ENCODE measurements around the gene ADAM15.

ADAM15 gene, protein sequence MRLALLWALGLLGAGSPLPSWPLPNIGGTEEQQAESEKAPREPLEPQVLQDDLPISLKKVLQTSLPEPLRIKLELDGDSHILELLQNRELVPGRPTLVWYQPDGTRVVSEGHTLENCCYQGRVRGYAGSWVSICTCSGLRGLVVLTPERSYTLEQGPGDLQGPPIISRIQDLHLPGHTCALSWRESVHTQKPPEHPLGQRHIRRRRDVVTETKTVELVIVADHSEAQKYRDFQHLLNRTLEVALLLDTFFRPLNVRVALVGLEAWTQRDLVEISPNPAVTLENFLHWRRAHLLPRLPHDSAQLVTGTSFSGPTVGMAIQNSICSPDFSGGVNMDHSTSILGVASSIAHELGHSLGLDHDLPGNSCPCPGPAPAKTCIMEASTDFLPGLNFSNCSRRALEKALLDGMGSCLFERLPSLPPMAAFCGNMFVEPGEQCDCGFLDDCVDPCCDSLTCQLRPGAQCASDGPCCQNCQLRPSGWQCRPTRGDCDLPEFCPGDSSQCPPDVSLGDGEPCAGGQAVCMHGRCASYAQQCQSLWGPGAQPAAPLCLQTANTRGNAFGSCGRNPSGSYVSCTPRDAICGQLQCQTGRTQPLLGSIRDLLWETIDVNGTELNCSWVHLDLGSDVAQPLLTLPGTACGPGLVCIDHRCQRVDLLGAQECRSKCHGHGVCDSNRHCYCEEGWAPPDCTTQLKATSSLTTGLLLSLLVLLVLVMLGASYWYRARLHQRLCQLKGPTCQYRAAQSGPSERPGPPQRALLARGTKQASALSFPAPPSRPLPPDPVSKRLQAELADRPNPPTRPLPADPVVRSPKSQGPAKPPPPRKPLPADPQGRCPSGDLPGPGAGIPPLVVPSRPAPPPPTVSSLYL

DNA sequence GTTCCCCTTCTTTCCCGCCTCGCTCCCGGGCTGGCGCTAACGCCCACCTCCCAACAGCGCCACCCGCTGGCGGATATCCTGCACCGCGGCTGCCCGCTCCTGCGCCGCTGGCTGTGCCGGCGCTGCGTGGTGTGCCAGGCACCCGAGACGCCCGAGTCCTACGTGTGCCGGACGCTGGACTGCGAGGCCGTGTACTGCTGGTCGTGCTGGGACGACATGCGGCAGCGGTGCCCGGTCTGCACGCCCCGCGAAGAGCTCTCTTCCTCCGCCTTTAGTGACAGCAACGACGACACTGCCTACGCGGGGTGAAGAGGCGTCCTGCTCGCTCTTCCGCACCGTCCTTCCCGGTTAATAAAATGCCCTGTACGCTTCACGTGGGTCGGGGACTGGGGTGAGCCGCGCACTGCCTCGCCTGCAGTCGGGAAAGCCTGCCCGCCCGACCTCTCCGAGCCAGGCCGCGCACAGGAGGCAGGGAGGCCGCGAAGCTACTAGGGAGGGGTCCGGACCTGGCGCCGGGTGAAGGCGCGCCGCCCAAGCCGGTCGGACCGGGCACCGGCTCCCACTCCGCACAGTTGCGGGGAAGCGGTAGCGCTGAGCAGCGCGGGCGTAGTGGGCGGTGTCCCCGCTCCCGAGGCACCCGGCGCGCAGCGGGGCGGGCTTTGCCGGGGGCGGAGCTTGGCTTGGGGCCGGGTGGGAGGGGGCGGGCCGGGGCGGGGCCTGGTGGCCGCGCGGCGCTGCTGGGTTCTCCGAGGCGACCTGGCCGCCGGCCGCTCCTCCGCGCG lies at the start of gene ADAM15:
ADAM15 (plus strand) TSS at position 757 of the 782 bp plus-strand sequence. CDS start 71 bp downstream, outside the sequence.
- ChIA-PET POLR2A (interaction anchor here (0.6 to 1.6 kb wide), 19 partner anchors 9 to 390 kb away, joined by 3 to 10 read pairs (median 4); partner anchors contain the start of genes EFNA3, FLAD1, KRTCAP2 and PBXIP1), CTCF (interaction anchor here (0.6 to 3.6 kb wide), 26 partner anchors 9 to 822 kb away, joined by 3 to 32 read pairs (median 4); partner anchors contain the start of genes PBXIP1 and ZBTB7B)
- peaks cover 9% of the 10 kb centered on the region for H3K4me1 ChIP-seq (ENCODE audit: control insufficient read depth, insufficient read depth, low read length)
- TF ChIP-seq, protein P1, sequence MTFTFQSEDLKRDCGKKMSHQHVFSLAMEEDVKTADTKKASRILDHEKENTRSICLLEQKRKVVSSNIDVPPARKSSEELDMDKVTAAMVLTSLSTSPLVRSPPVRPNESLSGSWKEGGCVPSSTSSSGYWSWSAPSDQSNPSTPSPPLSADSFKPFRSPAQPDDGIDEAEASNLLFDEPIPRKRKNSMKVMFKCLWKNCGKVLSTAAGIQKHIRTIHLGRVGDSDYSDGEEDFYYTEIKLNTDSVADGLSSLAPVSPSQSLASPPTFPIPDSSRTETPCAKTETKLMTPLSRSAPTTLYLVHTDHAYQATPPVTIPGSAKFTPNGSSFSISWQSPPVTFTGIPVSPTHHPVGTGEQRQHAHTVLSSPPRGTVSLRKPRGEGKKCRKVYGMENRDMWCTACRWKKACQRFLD (tag by site-specific recombination; IDR thresholded peaks at IDR 0.05): no peak
- TF ChIP-seq ZBTB7A (tag by site-specific recombination; IDR thresholded peaks at IDR 0.05; ENCODE audit: low read depth) (peak; percentile 75), ZNF600 (tag by site-specific recombination; IDR thresholded peaks at IDR 0.05) (peak; percentile 100), ZNF155 (tag by site-specific recombination; IDR thresholded peaks at IDR 0.05) (no peak), ZSCAN30 (tag by site-specific recombination; IDR thresholded peaks at IDR 0.05) (peak; percentile 86), ZNF558 (tag by site-specific recombination; IDR thresholded peaks at IDR 0.05) (no peak), ZNF785 (tag by site-specific recombination; IDR thresholded peaks at IDR 0.05) (peak; percentile 85; the same call in 1 of the 2 replicates), ZNF521 (tag by site-specific recombination; IDR thresholded peaks at IDR 0.05) (no peak), ZNF571 (tag by site-specific recombination; IDR thresholded peaks at IDR 0.05) (no peak), ZNF555 (tag by site-specific recombination; conservative IDR thresholded peaks at IDR 0.05) (no peak), ZNF621 (tag by site-specific recombination; IDR thresholded peaks at IDR 0.05) (no peak), YY2 (tag by site-specific recombination; IDR thresholded peaks at IDR 0.05) (no peak), ZNF354C (tag by site-specific recombination; IDR thresholded peaks at IDR 0.05; ENCODE audit: borderline replicate concordance, low read depth) (no peak), ZNF791 (tag by site-specific recombination; IDR thresholded peaks at IDR 0.05) (no peak), ZNF221 (tag by site-specific recombination; IDR thresholded peaks at IDR 0.05; ENCODE audit: borderline replicate concordance) (no peak), ZNF626 (tag by site-specific recombination; IDR thresholded peaks at IDR 0.05) (no peak), ZNF629 (tag by site-specific recombination; IDR thresholded peaks at IDR 0.05) (peak; percentile 71)
- TF ChIP-seq, protein P2, sequence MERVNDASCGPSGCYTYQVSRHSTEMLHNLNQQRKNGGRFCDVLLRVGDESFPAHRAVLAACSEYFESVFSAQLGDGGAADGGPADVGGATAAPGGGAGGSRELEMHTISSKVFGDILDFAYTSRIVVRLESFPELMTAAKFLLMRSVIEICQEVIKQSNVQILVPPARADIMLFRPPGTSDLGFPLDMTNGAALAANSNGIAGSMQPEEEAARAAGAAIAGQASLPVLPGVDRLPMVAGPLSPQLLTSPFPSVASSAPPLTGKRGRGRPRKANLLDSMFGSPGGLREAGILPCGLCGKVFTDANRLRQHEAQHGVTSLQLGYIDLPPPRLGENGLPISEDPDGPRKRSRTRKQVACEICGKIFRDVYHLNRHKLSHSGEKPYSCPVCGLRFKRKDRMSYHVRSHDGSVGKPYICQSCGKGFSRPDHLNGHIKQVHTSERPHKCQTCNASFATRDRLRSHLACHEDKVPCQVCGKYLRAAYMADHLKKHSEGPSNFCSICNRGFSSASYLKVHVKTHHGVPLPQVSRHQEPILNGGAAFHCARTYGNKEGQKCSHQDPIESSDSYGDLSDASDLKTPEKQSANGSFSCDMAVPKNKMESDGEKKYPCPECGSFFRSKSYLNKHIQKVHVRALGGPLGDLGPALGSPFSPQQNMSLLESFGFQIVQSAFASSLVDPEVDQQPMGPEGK (tag by site-specific recombination; IDR thresholded peaks at IDR 0.05): peak; percentile 72
- TF ChIP-seq, protein P3, sequence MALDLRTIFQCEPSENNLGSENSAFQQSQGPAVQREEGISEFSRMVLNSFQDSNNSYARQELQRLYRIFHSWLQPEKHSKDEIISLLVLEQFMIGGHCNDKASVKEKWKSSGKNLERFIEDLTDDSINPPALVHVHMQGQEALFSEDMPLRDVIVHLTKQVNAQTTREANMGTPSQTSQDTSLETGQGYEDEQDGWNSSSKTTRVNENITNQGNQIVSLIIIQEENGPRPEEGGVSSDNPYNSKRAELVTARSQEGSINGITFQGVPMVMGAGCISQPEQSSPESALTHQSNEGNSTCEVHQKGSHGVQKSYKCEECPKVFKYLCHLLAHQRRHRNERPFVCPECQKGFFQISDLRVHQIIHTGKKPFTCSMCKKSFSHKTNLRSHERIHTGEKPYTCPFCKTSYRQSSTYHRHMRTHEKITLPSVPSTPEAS (tag by site-specific recombination; IDR thresholded peaks at IDR 0.05): peak; percentile 30; the same call in 1 of the 2 replicates
- TF ChIP-seq, protein P4, sequence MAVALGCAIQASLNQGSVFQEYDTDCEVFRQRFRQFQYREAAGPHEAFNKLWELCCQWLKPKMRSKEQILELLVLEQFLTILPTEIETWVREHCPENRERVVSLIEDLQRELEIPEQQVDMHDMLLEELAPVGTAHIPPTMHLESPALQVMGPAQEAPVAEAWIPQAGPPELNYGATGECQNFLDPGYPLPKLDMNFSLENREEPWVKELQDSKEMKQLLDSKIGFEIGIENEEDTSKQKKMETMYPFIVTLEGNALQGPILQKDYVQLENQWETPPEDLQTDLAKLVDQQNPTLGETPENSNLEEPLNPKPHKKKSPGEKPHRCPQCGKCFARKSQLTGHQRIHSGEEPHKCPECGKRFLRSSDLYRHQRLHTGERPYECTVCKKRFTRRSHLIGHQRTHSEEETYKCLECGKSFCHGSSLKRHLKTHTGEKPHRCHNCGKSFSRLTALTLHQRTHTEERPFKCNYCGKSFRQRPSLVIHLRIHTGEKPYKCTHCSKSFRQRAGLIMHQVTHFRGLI (tag by site-specific recombination; IDR thresholded peaks at IDR 0.05): 0 out of 2 replicates have a peak, but pooled peaks have one; percentile 26
- TF ChIP-seq, protein P5, sequence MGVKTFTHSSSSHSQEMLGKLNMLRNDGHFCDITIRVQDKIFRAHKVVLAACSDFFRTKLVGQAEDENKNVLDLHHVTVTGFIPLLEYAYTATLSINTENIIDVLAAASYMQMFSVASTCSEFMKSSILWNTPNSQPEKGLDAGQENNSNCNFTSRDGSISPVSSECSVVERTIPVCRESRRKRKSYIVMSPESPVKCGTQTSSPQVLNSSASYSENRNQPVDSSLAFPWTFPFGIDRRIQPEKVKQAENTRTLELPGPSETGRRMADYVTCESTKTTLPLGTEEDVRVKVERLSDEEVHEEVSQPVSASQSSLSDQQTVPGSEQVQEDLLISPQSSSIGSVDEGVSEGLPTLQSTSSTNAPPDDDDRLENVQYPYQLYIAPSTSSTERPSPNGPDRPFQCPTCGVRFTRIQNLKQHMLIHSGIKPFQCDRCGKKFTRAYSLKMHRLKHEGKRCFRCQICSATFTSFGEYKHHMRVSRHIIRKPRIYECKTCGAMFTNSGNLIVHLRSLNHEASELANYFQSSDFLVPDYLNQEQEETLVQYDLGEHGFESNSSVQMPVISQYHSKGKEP (tag by site-specific recombination; IDR thresholded peaks at IDR 0.05): no peak
- TF ChIP-seq, protein P6, sequence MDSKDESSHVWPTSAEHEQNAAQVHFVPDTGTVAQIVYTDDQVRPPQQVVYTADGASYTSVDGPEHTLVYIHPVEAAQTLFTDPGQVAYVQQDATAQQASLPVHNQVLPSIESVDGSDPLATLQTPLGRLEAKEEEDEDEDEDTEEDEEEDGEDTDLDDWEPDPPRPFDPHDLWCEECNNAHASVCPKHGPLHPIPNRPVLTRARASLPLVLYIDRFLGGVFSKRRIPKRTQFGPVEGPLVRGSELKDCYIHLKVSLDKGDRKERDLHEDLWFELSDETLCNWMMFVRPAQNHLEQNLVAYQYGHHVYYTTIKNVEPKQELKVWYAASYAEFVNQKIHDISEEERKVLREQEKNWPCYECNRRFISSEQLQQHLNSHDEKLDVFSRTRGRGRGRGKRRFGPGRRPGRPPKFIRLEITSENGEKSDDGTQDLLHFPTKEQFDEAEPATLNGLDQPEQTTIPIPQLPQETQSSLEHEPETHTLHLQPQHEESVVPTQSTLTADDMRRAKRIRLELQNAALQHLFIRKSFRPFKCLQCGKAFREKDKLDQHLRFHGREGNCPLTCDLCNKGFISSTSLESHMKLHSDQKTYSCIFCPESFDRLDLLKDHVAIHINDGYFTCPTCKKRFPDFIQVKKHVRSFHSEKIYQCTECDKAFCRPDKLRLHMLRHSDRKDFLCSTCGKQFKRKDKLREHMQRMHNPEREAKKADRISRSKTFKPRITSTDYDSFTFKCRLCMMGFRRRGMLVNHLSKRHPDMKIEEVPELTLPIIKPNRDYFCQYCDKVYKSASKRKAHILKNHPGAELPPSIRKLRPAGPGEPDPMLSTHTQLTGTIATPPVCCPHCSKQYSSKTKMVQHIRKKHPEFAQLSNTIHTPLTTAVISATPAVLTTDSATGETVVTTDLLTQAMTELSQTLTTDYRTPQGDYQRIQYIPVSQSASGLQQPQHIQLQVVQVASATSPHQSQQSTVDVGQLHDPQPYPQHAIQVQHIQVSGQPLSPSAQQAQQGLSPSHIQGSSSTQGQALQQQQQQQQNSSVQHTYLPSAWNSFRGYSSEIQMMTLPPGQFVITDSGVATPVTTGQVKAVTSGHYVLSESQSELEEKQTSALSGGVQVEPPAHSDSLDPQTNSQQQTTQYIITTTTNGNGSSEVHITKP (tag by site-specific recombination; IDR thresholded peaks at IDR 0.05): peak; percentile 8; the same call in 1 of the 2 replicates

More for the DNA sequence above, at the start of gene ADAM15:
- H3K27ac ChIP-seq (ENCODE audit: extremely low read depth, low read depth, low read length): peak within 1 kb of the TSS; percentile 78; the same call in 1 of the 2 replicates
- no peaks in the 10 kb centered on the region for H3K9me3 ChIP-seq (ENCODE audit: control insufficient read depth, insufficient read depth, low read depth, low read length)
- peaks cover 0 to 20% of the 10 kb centered on the region in 2 experiments; a peak in 1 of 3 replicates for H3K36me3 ChIP-seq (ENCODE audit: control insufficient read depth in 2 of 2, insufficient read depth in 1 of 2, low read length in 2 of 2)
- peak within 1 kb of the TSS; percentile 66 for H3K4me3 ChIP-seq (ENCODE audit: low read depth, low read length)

Measured in HEK293 (cell line).